HG03066 (cell line): ENCODE data around the gene HEXIM2.
A peak's percentile ranks its signal among the peaks of the same experiment; 100 is the strongest.

Source experiments
- ATAC-seq: cut with Tn5 transposase; IDR thresholded peaks from one replicate; pipeline ENCODE4 v1.9.1; 2021; ENCODE audit warnings: low read depth; ENCODE audit not compliant: unreplicated experiment

HEXIM2 gene

DNA sequence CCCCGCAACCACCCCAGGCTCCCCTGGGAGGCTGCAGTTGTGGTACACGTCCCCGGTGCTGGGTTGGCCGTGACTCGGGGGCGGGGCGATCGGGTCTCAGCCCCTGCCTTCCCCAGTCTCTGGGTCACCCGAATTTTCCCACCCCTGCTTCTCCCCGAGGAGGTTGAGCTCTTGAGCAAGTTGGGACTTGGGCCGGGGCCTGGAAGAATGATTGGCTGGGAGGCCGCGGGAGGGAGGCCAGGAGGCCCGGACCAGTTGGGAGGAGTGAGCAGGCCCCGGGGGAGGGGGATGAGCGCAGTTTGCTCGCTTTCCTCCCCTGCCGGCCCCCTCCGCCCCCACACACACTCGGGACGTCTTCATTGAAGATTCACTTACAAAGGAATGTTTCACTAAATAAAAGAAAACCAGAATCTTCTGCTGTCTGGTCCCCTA is 17.9 kb upstream of the HEXIM2 start:
- ATAC-seq: no peak

DNA sequence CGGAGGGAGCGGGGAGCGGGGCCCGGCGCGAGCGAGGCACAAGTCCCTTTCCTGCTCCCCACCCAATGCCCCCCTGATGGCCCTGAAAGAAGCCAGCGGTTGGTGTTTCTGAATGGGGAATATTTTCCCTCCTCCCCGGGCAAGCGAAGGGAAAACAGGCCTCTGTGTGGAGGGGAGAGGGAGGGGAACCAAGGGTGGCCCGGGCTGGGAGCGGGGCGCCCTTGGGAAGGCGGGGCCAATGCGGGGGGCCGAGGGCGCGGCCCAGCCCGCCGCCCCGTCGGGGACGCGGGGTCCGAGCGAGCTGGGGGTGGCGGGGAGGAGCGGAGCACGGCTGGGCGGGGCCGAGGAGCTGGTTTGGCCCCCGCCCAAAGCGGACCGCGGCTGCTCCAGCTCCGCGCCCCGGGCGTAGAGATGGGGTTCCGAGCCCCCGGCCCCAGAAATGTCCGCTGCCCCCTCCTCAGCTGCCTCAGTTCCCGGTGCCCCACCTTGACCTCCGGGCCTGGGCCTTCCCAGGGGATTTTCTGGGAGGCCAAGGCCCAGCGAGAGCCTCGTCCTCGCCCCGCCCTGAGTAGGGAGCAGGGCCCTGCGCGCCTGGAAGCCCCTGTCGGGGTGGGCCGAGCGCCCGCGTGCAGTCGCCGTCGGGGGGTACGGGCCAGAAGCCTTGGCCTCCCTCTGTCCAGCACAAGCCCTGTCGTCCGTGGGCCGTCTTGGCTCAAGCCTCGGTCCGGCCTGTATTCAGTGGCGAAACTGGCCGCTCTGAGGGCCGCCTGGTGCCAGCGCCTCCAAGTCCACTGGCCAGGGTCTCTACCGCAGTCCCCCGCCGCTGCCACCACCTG is 17.3 kb upstream of the HEXIM2 start:
- no peak for ATAC-seq

DNA sequence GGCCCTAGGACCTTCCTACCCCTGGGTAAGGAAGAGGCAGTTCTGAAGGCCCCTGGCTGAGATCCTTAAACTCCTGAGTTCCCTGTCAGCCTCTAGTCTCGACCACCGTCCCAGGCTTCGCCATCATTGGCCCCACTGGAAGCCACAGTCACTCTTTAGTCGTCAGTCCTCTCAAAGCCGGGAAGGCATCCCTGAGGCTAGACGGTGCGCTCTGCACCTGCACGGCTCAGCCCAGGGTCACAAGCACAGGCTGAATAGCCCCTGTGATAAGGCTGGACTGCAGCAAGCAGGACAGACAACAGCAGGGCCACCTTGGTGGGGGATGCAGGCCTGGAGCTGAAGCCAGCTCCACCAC is 16.7 kb upstream of the HEXIM2 start:
- no peak for ATAC-seq

DNA sequence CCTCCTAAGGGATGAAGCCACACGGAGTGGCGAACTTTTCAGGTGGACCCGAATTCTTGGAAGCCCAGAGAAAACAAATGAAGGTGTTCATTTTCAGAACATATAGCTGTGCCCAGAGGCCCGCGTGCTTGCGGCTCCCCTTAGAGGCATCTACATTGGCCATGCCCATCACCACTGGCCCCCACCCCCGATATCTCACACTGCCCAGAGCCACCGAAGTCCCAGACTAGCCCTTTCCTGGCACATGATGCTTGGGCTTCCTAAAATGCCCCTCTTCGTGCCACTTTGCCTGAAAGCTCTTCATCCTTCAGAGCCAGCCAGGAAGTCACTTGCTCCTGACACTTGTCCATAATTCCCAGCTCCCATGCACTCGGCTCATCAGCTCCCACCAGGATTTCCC is 15.5 kb upstream of the HEXIM2 start:
- ATAC-seq: no peak

DNA sequence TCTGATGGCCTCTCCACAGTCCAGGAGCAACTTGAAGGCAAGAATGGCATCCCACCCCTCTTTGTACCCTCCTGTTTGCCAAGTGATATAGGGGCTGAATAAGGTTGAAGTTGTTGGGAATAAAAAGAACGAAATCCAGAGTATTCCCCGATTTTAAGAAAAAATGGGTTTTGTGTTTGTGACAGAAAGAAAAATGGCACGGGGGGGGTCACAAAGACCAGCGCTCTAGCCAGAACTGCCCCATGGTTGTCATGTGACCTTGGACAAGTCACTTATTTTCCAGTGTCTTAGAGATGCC is 15.1 kb upstream of the HEXIM2 start:
- no peak for ATAC-seq

DNA sequence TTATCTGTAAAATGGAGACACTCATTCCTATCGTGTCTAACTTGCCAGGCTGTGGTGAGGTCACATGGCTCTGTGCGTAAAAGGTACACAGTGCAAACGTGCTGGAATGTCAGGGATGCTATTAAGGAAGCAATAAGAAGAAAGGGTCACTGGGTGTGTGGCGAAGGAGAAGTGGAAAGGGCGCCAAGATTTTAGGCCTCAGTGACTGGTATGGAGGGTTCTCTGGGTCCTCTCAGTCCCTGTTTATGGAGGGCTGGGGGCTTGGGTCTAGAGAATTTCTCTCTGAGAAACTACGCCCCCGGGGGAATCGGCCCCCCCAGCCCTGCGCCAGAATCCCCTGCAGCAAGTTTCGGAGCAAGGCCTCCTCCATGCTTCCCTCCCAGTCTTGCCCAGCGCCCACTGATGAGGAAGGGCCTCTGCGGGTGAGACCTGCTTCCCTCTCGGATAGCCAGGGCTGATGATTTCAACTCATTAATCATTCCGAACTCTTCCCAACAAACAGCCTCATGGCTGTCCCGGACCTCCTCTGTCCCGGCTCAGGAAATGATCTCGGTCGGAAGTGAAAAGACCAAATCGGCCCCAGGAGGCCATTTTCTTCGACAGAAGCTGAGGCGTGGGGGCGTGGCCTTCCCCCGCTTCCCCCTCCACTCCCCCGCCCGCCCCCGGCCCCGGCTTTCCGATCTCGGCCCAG is 14.6 kb upstream of the HEXIM2 start:
- ATAC-seq: peak; percentile 4

DNA sequence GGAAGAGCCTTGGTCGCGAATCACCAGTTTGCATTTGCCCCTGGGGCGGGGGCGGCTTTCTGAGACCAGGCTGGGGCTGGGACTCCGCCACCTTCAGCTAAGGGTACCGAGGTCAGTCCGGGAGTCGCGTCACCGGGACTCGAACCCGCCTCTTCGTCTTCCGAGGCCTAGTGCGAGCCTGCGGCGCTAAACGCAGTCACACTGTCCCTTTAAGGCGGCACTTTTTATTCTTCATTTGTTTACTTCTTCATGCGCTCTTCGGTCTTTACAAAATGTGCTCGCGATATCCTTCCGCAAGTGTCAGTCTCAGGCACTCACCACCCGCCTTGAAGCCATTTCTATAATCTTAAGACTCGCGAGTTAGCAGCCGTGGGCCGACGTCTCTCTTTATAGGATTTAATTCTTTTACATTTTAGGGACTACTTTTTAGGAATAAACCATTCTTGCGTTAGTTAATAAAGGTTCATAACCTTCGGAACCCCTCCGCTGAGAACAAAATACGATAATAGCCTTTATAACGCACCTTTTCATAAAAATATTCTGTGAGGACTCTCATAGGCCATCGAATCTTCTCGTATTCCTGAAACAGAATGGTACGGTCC is 14.0 kb upstream of the HEXIM2 start:
- peak; percentile 26 for ATAC-seq

DNA sequence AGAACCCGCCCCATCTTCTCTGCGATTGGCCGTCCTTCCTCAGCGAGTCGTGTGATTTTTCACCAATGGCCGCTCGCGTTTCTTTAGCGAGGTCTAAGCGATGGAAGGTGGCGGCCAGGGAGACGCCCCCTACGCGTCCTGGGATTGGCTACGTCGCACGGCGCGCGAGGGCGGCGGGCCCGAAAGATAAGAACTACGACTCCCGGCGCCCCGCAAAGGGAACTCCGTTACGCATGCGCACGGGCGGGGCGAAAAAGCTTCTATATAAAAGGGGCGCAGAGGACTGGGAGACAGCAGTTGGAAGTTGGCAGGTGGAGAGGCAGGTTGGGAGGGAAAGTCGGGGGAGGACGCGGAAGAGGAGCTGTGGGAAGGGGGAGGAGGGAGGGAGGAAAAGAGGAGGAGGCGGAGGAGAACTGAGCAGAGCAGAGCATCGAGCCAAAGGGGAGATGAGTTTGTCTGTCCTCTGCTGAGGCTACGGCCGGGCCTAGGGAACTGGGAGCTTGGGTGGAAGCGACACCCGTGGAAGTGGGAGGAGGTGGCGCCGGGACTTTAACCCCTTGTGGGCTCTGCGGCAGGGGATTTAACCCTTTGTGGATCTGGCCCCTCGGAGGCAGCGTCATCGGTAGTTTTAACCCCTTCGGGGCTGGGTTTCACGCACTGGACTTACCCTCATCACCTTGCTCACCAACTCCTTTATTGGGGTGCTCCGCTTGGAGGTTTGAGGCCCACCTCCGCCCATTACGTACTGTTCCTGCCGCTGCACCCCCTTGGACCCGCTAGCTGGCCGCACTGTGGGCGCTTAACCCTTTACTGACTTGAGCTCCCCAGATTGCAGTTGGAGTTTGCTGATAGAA is 13.3 kb upstream of the HEXIM2 start, which contains the start of gene HEXIM1:
Gene HEXIM1 (plus strand): TSS at position 293 of the 854 bp plus-strand sequence. CDS start 716 bp downstream, outside the sequence.
- peak; percentile 55 for ATAC-seq

DNA sequence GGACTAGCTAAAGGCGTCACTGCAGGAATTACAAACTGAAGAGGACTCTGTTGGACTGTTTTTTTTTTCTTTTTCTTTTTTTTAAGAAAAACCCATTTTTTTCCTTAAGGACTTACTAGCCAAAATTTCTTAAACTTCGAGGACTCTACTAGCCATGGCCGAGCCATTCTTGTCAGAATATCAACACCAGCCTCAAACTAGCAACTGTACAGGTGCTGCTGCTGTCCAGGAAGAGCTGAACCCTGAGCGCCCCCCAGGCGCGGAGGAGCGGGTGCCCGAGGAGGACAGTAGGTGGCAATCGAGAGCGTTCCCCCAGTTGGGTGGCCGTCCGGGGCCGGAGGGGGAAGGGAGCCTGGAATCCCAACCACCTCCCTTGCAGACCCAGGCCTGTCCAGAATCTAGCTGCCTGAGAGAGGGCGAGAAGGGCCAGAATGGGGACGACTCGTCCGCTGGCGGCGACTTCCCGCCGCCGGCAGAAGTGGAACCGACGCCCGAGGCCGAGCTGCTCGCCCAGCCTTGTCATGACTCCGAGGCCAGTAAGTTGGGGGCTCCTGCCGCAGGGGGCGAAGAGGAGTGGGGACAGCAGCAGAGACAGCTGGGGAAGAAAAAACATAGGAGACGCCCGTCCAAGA is 12.5 kb upstream of the HEXIM2 start:
- ATAC-seq: peak; percentile 30

DNA sequence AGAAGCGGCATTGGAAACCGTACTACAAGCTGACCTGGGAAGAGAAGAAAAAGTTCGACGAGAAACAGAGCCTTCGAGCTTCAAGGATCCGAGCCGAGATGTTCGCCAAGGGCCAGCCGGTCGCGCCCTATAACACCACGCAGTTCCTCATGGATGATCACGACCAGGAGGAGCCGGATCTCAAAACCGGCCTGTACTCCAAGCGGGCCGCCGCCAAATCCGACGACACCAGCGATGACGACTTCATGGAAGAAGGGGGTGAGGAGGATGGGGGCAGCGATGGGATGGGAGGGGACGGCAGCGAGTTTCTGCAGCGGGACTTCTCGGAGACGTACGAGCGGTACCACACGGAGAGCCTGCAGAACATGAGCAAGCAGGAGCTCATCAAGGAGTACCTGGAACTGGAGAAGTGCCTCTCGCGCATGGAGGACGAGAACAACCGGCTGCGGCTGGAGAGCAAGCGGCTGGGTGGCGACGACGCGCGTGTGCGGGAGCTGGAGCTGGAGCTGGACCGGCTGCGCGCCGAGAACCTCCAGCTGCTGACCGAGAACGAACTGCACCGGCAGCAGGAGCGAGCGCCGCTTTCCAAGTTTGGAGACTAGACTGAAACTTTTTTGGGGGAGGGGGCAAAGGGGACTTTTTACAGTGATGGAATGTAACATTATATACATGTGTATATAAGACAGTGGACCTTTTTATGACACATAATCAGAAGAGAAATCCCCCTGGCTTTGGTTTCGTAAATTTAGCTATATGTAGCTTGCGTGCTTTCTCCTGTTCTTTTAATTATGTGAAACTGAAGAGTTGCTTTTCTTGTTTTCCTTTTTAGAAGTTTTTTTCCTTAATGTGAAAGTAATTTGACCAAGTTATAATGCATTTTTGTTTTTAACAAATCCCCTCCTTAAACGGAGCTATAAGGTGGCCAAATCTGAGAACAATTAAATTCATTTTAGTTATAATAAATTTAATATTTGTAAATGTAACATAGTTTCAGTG is 11.7 kb upstream of the HEXIM2 start:
- ATAC-seq: no peak

DNA sequence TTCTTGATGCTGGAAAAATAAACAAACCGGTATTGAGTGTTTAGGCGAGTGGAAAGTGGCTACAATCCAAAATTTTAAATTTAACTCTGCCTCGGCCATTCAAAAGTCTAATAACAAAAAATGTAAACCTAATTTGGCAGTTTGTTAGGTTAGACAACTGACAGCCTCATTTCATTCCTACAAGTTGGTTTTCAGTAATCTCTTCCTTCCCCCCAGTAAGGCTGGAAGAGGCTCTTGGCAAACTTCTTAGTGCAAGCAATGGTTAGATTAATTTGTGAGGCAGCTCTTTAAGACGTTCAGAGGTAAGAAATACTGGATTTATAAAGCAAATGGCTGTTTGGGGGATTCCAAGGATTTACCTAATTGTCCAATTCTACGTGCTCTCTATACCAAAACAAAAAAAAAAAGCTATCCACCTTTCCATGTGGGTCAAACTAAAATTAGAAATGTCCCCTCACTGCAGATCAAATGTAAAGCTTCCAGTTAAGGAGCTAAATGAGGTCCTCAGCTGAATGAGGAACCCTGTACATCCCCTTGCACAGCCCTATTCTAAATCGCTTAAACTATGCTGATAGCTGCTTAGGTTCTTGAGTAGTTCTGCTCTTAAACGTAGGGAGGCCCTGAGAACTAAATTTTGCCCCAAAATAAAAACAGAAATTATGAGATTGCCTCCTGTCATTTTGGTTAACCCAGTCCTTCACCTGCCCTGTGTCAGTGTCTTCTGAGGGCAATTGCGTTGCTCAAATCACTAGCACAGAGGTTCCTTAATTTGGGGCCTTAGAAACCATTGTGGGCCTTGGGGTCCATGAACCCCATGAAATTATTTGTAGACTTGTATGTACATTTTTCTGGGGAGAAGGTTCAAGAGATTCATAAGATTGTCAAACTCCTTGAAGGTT is 10.5 kb upstream of the HEXIM2 start:
- no peak for ATAC-seq

DNA sequence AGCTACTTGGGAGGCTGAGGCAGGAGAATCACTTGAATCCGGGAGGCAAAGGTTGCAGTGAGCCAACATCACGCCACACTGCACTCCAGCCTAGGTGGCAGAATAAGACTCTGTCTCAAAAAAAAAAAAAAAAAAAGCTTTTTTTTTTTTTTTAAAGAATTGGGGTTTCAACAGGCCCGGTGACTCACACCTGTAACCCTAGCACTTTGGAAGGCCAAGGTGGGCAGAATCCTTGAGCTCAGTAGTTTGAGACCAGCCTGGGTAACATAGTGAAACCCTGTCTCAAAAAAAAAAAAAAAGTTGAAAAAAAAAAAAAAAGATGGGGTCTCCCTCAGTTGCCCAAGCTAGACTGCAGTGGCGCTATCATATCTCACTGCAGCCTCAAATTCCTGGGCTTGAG is 6.6 kb upstream of the HEXIM2 start:
- no peak for ATAC-seq

DNA sequence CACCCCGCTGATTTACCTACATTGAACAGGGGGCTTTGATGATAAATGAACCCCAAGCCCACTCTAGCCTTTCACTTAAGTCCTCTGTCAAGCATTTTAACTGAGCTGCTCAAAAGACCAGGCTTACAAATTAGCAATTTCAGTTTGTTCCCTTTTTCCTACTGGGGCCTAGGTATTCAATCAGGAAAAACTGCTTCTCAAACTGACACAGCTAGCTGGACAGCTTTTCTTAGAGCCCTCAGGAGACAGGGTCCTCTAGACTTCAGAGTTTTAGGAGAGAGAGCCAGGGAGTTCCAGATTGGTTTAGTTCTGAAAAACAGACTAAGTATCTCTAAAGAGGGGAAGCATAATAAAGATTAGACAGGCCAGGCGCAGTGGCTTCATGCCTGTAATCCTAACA is 6.2 kb upstream of the HEXIM2 start:
- no peak for ATAC-seq

DNA sequence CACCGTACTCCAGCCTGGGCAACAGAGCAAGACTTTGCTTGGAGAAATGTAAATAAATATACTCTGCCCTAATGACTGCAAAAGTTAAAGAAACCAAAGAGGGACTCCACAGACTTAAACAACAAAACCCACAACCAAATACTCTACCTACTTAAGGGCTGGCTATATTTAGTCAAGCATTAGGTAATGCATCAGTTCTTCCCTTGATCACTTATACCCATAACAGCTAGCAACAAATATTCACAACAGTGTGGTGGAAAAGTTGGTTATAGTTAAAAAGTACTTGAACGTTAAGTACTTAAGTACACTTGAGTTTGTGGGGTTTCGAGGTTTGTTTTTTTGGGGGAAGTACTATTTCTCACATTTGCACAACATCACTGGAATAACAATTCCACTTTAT is 5.4 kb upstream of the HEXIM2 start:
- ATAC-seq: no peak

DNA sequence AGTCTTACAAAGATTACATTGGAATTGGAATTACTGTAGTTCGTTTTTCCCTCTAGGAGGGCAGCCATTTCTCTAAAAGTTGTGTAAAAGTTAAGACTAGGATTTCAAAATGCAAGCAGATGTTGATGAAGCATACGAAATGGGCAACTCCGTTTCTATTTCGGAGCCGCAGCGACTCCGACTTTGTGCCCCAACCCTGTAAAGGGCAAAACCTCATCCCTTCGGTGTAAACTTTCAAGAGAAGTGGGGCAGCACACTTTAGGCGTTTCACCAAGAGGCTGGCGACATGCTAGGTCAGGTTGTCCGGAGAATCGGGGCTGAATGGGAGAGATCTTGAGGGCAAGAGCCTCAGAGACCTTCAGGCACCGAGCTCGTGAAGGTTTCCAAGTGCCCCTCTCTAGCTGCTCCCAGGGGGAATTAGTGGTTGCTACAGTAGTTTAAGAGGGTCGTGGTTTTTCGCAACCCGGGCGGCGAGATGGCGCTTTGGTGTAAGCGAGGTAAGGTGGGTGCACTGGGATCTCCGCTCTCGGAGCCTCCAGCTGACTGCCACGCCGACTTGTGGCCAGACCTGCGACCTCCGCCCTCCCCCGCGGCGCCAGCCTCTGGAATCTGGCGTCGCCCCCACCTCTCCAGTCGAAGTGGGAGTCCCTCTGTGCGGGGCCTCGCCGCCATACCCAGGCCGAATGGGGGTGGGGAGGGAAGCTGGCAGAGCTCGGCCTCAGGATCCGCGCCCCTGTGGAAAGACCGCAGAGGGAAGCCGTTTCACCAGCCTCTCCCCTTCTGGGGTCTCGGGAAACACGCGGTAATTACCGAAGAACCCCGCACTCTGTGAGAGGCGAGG is 1.0 kb upstream of the HEXIM2 start:
- peak; percentile 15 for ATAC-seq

DNA sequence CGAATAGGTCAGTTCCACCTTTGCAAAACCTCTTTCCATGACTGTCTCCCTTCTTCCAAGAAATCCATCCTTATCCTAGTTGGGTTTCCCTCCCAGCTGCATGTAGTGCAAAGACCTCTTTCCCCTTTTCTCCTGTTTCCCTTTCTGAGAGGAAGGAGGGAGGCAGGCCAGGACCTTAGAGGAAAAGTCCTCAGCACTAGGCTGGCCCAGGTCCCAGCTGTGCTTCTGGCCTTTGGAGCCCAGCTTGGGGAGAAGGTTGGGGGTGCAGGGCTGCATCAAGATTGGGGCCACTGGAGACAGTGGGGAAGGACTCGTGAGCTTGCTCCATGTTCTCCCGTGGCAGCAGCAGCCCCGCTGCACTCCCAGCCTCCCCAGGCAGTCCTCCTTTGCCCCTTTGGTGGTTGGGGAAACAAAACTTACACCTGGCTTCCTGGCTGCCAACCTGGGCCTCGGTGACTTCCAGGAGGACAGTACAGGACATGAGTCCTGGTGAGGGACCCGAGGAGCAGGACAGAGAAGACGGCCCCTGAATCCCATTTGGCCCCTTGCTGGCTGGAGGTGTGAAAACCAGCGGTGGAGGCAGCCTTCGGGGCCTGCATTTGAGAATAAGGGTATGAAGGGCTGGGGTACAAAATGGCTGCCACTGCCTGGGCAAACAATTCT is 481 bp downstream of the HEXIM2 start:
- no peak for ATAC-seq

DNA sequence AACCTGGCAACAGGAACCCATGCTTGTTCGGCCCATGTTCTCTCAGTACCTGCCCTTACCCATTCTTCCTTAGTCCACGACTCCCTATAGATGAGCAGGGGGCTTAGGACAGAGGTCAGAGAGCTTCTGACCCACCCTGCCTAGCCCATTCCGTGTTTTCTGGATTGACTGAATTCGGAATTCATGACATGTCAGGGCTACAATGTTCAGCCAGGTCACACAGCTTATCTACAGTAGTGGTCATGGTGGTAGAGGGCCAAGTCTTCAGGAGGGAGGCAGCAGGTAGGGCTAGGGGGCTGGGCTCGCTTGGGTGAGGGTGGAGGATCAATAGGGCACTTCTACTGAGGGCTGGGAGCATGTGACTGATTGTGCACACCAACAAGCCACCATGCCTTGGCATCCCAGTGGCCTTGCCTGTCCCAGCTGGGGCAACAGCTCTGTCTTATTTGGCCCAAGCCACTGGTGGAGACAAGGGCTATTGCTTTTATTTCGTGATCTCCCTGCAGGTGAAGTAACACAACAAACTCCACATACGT is 3.1 kb downstream of the HEXIM2 start:
- ATAC-seq: no peak
